HepG2 (cell line): ENCODE data around the gene RASD1. TPM values are rescaled to one million over a fixed set of nuclear protein-coding genes. Genes with fewer than 3 reads are reported as not detected.

ENCODE experiments used
- BCL6 ChIP-seq: IDR thresholded peaks from 2 replicates; pipeline ENCODE4 v1.6.1; 2016; ENCODE audit warnings: missing genetic modification reagents, missing compliant biosample characterization
- CC2D1A ChIP-seq: sonication (generic); formaldehyde crosslinking; IDR thresholded peaks from 2 replicates; pipeline ENCODE4 v1.8.1; 2023; ENCODE audit warnings: mild to moderate bottlenecking, missing genetic modification reagents
- CENPBD1 ChIP-seq: sonication (generic); formaldehyde crosslinking; IDR thresholded peaks from 2 replicates; pipeline ENCODE4 v1.8.0; 2022; ENCODE audit warnings: missing genetic modification reagents, low read depth, mild to moderate bottlenecking, borderline replicate concordance
- CREM ChIP-seq, 2 experiments: sonication (generic) in 1 of 2; formaldehyde crosslinking in 1 of 2; IDR thresholded peaks; 2 replicates each; pipeline versions ENCODE4 v1.4.0 to v1.6.1; 2016 to 2020; ENCODE audit warnings: antibody characterized with exemption in 1 of 2, mild to moderate bottlenecking in 1 of 2, missing genetic modification reagents in 1 of 2
- FOSL2 ChIP-seq: sonication (generic); formaldehyde crosslinking; IDR thresholded peaks from 2 replicates; pipeline ENCODE4 v1.4.0; 2020; ENCODE audit warnings: missing genetic modification reagents
- FOXP1 ChIP-seq, 2 experiments: fragments of 450-650 bp in 1 of 2; IDR thresholded peaks; 2 replicates each; pipeline ENCODE4 v1.6.1; 2017 to 2018; ENCODE audit warnings: antibody characterized with exemption in 1 of 2
- GFI1 ChIP-seq: sonication (generic); formaldehyde crosslinking; IDR thresholded peaks from 2 replicates; pipeline ENCODE4 v1.5.0; 2020; ENCODE audit warnings: missing genetic modification reagents, mild to moderate bottlenecking, borderline replicate concordance
- GPN1 ChIP-seq: sonication (generic); formaldehyde crosslinking; IDR thresholded peaks from 2 replicates; pipeline ENCODE4 v1.5.1; 2020; ENCODE audit warnings: missing genetic modification reagents, borderline replicate concordance
- MED13 ChIP-seq: sonication (generic); formaldehyde crosslinking; IDR thresholded peaks from 2 replicates; pipeline ENCODE4 v1.5.0; 2020; ENCODE audit warnings: missing genetic modification reagents
- NCOA1 ChIP-seq: sonication (generic); formaldehyde crosslinking; IDR thresholded peaks from 2 replicates; pipeline ENCODE4 v1.9.0; 2021; ENCODE audit warnings: missing genetic modification reagents
- NR2F6 ChIP-seq, 2 experiments: IDR thresholded peaks; 2 replicates each; pipeline ENCODE4 v1.6.1; 2016; ENCODE audit warnings: antibody characterized with exemption in 1 of 2, mild to moderate bottlenecking in 1 of 2
- SMAD1 ChIP-seq: sonication (generic); formaldehyde crosslinking; IDR thresholded peaks from 2 replicates; pipeline ENCODE4 v1.4.0; 2020; ENCODE audit warnings: missing genetic modification reagents, low read depth, mild to moderate bottlenecking, borderline replicate concordance
- TFDP1 ChIP-seq: IDR thresholded peaks from 2 replicates; pipeline ENCODE4 v1.6.1; 2016; ENCODE audit warnings: missing compliant biosample characterization, missing genetic modification reagents, borderline replicate concordance
- TP53 ChIP-seq: sonication (generic); formaldehyde crosslinking; conservative IDR thresholded peaks from 2 replicates; pipeline ENCODE4 v1.4.0; 2020; ENCODE audit warnings: missing genetic modification reagents
- TRIM24 ChIP-seq: sonication (generic); formaldehyde crosslinking; IDR thresholded peaks from 2 replicates; pipeline ENCODE4 v1.8.0; 2022; ENCODE audit warnings: mild to moderate bottlenecking, missing genetic modification reagents
- ZBTB42 ChIP-seq: sonication (generic); formaldehyde crosslinking; IDR thresholded peaks from 2 replicates; pipeline ENCODE4 v1.5.0; 2020; ENCODE audit warnings: mild to moderate bottlenecking, missing genetic modification reagents
- ZEB1 ChIP-seq: IDR thresholded peaks from 2 replicates; pipeline ENCODE4 v1.6.1; 2012; ENCODE audit warnings: mild to moderate bottlenecking, low read depth, inconsistent platforms; ENCODE audit not compliant: insufficient replicate concordance
- ZGPAT ChIP-seq: IDR thresholded peaks from 2 replicates; pipeline ENCODE4 v1.6.1; 2016; ENCODE audit warnings: mild to moderate bottlenecking
- ZMYM2 ChIP-seq: sonication (generic); formaldehyde crosslinking; IDR thresholded peaks from 2 replicates; pipeline ENCODE4 v1.8.0; 2022; ENCODE audit warnings: mild to moderate bottlenecking, missing genetic modification reagents
- ZNF24 ChIP-seq: fragments of 450-650 bp; IDR thresholded peaks from 2 replicates; pipeline ENCODE4 v1.6.1; 2017; ENCODE audit warnings: antibody characterized with exemption, mild to moderate bottlenecking
- ZNF329 ChIP-seq: sonication (generic); formaldehyde crosslinking; IDR thresholded peaks from 2 replicates; pipeline ENCODE4 v1.9.0; 2021; ENCODE audit warnings: low read depth, mild to moderate bottlenecking, missing genetic modification reagents
- ZNF432 ChIP-seq: sonication (generic); formaldehyde crosslinking; IDR thresholded peaks from 2 replicates; pipeline ENCODE4 v1.5.0; 2020; ENCODE audit warnings: missing genetic modification reagents, mild to moderate bottlenecking, borderline replicate concordance
- ZNF816 ChIP-seq: sonication (generic); formaldehyde crosslinking; IDR thresholded peaks from 2 replicates; pipeline ENCODE4 v1.8.0; 2022; ENCODE audit warnings: missing genetic modification reagents, mild to moderate bottlenecking, borderline replicate concordance
- polyA plus RNA-seq, 8 experiments: library from polyadenylated mRNA; depleted of rRNA in 3 of 8; stranded (reverse) in 7 of 8; unstranded in 1 of 8; fragments of >200 nt; fragmentation: Illumina TruSeq in 4 of 8; extraction: Trizol in 4 of 8; gene quantifications; 2 replicates each; pipeline versions ENCODE4 v1.2.1 to v1.2.3, GENCODE V29; 2011 to 2016; ENCODE audit warnings: low read depth in 4 of 8, missing spikeins in 1 of 8, mixed read lengths in 1 of 8; ENCODE audit not compliant: insufficient read depth in 1 of 8
- total RNA-seq, 5 experiments: library from RNA; depleted of rRNA; stranded (reverse); fragments of >200 nt; fragmentation: Illumina TruSeq; extraction: Trizol; gene quantifications; 2 replicates each; pipeline ENCODE4 v1.2.3, GENCODE V29; 2016; ENCODE audit warnings: low read depth in 1 of 5
- TF ChIP-seq, protein P1 (sequence below): sonication (generic); formaldehyde crosslinking; IDR thresholded peaks from 2 replicates; pipeline ENCODE4; 2020; ENCODE audit warnings: missing genetic modification reagents, mild to moderate bottlenecking, borderline replicate concordance

Gene RASD1
- total and polyA plus RNA-seq, 2 of the 13 experiments (the other 11 are each of a cell fraction or from before 2014, with no cell fraction given), result 1.6 to 4.2 TPM

- TF ChIP-seq NCOA1 (CRISPR knock-in tag) (0 out of 2 replicates have a peak, but pooled peaks have one; percentile 45), ZGPAT (peak; percentile 98), ZNF816 (CRISPR knock-in tag) (no peak; the same call in 1 of the 2 replicates), FOSL2 (peak; percentile 97), CC2D1A (CRISPR knock-in tag) (0 out of 2 replicates have a peak, but pooled peaks have one; percentile 22), CENPBD1 (CRISPR knock-in tag) (0 out of 2 replicates have a peak, but pooled peaks have one; percentile 42), TP53 (CRISPR knock-in tag) (peak; percentile 69; the same call in 1 of the 2 replicates), SMAD1 (no peak; the same call in 1 of the 2 replicates), GPN1 (CRISPR knock-in tag) (no peak), TRIM24 (CRISPR knock-in tag) (0 out of 2 replicates have a peak, but pooled peaks have one; percentile 51), ZEB1 (peak; percentile 85), CREM (IDR thresholded peaks at IDR 0.05) (peak; percentile 92), CREM (CRISPR knock-in tag; IDR thresholded peaks at IDR 0.05) (no peak), GFI1 (CRISPR knock-in tag) (peak; percentile 79), ZMYM2 (CRISPR knock-in tag) (no peak; the same call in 1 of the 2 replicates), ZNF432 (CRISPR knock-in tag) (no peak), TFDP1 (peak; percentile 35; the same call in 1 of the 2 replicates), MED13 (peak; percentile 95), FOXP1 (IDR thresholded peaks at IDR 0.05) (no peak), FOXP1 (CRISPR knock-in tag; IDR thresholded peaks at IDR 0.05) (peak; percentile 97), ZNF24 (no peak), BCL6 (peak; percentile 99), ZBTB42 (CRISPR knock-in tag) (0 out of 2 replicates have a peak, but pooled peaks have one; percentile 36), NR2F6 (IDR thresholded peaks at IDR 0.05) (peak; percentile 95), NR2F6 (CRISPR knock-in tag; IDR thresholded peaks at IDR 0.05) (peak; percentile 95), ZNF329 (CRISPR knock-in tag) (no peak; the same call in 1 of the 2 replicates)
- TF ChIP-seq, protein P1, sequence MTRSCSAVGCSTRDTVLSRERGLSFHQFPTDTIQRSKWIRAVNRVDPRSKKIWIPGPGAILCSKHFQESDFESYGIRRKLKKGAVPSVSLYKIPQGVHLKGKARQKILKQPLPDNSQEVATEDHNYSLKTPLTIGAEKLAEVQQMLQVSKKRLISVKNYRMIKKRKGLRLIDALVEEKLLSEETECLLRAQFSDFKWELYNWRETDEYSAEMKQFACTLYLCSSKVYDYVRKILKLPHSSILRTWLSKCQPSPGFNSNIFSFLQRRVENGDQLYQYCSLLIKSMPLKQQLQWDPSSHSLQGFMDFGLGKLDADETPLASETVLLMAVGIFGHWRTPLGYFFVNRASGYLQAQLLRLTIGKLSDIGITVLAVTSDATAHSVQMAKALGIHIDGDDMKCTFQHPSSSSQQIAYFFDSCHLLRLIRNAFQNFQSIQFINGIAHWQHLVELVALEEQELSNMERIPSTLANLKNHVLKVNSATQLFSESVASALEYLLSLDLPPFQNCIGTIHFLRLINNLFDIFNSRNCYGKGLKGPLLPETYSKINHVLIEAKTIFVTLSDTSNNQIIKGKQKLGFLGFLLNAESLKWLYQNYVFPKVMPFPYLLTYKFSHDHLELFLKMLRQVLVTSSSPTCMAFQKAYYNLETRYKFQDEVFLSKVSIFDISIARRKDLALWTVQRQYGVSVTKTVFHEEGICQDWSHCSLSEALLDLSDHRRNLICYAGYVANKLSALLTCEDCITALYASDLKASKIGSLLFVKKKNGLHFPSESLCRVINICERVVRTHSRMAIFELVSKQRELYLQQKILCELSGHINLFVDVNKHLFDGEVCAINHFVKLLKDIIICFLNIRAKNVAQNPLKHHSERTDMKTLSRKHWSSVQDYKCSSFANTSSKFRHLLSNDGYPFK (CRISPR knock-in tag), result no peak; the same call in 1 of the 2 replicates
Observed at GRCh38 chr17:17445925-17446665, 50.1 kb downstream of the RASD1 start (continued).
